ENCODE results near the gene MAPK10. TPM values are rescaled to one million over a fixed set of nuclear protein-coding genes. Genes with fewer than 3 reads are reported as not detected.

The MAPK10 gene
- polyA plus RNA-seq, 1 donor (not counting 4 experiments of a cell fraction or from before 2014, with no cell fraction given), result 8.2 TPM

GRCh38 chr4:86107112-86107511, 252.7 kb downstream of the MAPK10 start:
- TF ChIP-seq EZH2 (IDR thresholded peaks at IDR 0.05; ENCODE audit: low read length) (no peak), CTCF (optimal IDR thresholded peaks at IDR 0.05 in 1 of 3, IDR thresholded peaks at IDR 0.05 in 1 of 3, conservative IDR thresholded peaks at IDR 0.05 in 1 of 3; ENCODE audit: extremely low read depth in 1 of 3, insufficient read depth in 2 of 3, low read length in 3 of 3) (no peak)

GRCh38 chr4:86106475-86106874, 253.4 kb downstream of the MAPK10 start:
- no peak for TF ChIP-seq CTCF (optimal IDR thresholded peaks at IDR 0.05 in 1 of 3, IDR thresholded peaks at IDR 0.05 in 1 of 3, conservative IDR thresholded peaks at IDR 0.05 in 1 of 3; ENCODE audit: extremely low read depth in 1 of 3, insufficient read depth in 2 of 3, low read length in 3 of 3)
- no peak for TF ChIP-seq EZH2 (IDR thresholded peaks at IDR 0.05; ENCODE audit: low read length)
- Histone ChIP-seq H3K4me1 (ENCODE audit: control insufficient read depth, extremely low read depth, insufficient read depth, low read length) (no peaks in the 10 kb centered on the region), H3K4me2 (ENCODE audit: control insufficient read depth, extremely low read depth, insufficient read depth, low read depth, low read length) (no peak overlapping the region), H3K27ac (ENCODE audit: control insufficient read depth, insufficient read depth, low read length) (no peak overlapping the region), H3K36me3 (ENCODE audit: control insufficient read depth in 2 of 2, extremely low read depth in 1 of 2, insufficient read depth in 2 of 2, low read length in 2 of 2) (no peaks in the 10 kb centered on the region), H3K9ac (ENCODE audit: control insufficient read depth, extremely low read depth, insufficient read depth, low read length) (no peak overlapping the region), H4K20me1 (ENCODE audit: control insufficient read depth, extremely low read depth, insufficient read depth, low read length) (no peaks in the 10 kb centered on the region), H3K4me3 (ENCODE audit: control insufficient read depth in 2 of 3, extremely low read depth in 1 of 3, insufficient read depth in 2 of 3, low read depth in 1 of 3, low read length in 3 of 3) (no peak overlapping the region), H3K9me1 (ENCODE audit: control insufficient read depth, extremely low read depth, insufficient read depth, low read length) (no peaks in the 10 kb centered on the region), H3K79me2 (ENCODE audit: control insufficient read depth, insufficient read depth, low read length) (no peaks in the 10 kb centered on the region), H3K27me3 (ENCODE audit: control insufficient read depth, extremely low read depth, insufficient read depth, low read length) (no peaks in the 10 kb centered on the region), H2AFZ (ENCODE audit: control insufficient read depth, low read length) (no peak overlapping the region), H3K9me3 (ENCODE audit: control insufficient read depth, low read depth, low read length) (no peaks in the 10 kb centered on the region)
- no peak for DNase-seq (ENCODE audit: low read depth, low spot score)
- dilution Hi-C loops (cut with MboI; ENCODE audit: extremely low pct_ligation_motif_present, low sequenced_read_pairs), result no loop called here
- no peak for FAIRE-seq

More at GRCh38 chr4:86107112-86107511, 252.7 kb downstream of the MAPK10 start:
- H3K9ac ChIP-seq (ENCODE audit: control insufficient read depth, extremely low read depth, insufficient read depth, low read length), result no peak overlapping the region
- H3K4me3 ChIP-seq (ENCODE audit: control insufficient read depth in 2 of 3, extremely low read depth in 1 of 3, insufficient read depth in 2 of 3, low read depth in 1 of 3, low read length in 3 of 3), result no peak overlapping the region
- no peak overlapping the region for H3K27ac ChIP-seq (ENCODE audit: control insufficient read depth, insufficient read depth, low read length)
- DNase-seq (ENCODE audit: low read depth, low spot score), result no peak
- H3K9me1 ChIP-seq (ENCODE audit: control insufficient read depth, extremely low read depth, insufficient read depth, low read length), result no peaks in the 10 kb centered on the region
- H3K4me1 ChIP-seq (ENCODE audit: control insufficient read depth, extremely low read depth, insufficient read depth, low read length), result no peaks in the 10 kb centered on the region
- no peaks in the 10 kb centered on the region for H3K36me3 ChIP-seq (ENCODE audit: control insufficient read depth in 2 of 2, extremely low read depth in 1 of 2, insufficient read depth in 2 of 2, low read length in 2 of 2)
- no peaks in the 10 kb centered on the region for H4K20me1 ChIP-seq (ENCODE audit: control insufficient read depth, extremely low read depth, insufficient read depth, low read length)
- dilution Hi-C loops (cut with MboI; ENCODE audit: extremely low pct_ligation_motif_present, low sequenced_read_pairs), result no loop called here
- no peaks in the 10 kb centered on the region for H3K27me3 ChIP-seq (ENCODE audit: control insufficient read depth, extremely low read depth, insufficient read depth, low read length)
- H3K79me2 ChIP-seq (ENCODE audit: control insufficient read depth, insufficient read depth, low read length), result no peaks in the 10 kb centered on the region
- no peak overlapping the region for H2AFZ ChIP-seq (ENCODE audit: control insufficient read depth, low read length)
- H3K4me2 ChIP-seq (ENCODE audit: control insufficient read depth, extremely low read depth, insufficient read depth, low read depth, low read length), result no peak overlapping the region
- H3K9me3 ChIP-seq (ENCODE audit: control insufficient read depth, low read depth, low read length), result no peaks in the 10 kb centered on the region
- FAIRE-seq, result no peak

Data from keratinocyte (primary cell).